GM19025 (cell line): ENCODE results near the gene PLCG2.
"Not testable (repeated sequence)": the region's sequence is repeated elsewhere in the genome, so short reads cannot be mapped to it uniquely, and the experiment has no call there.

Experiments used
- ATAC-seq: cut with Tn5 transposase; IDR thresholded peaks from one replicate; pipeline ENCODE4 v1.9.1; 2021; ENCODE audit warnings: mild to moderate bottlenecking, low read depth, moderate library complexity; ENCODE audit not compliant: unreplicated experiment

PLCG2 gene

DNA sequence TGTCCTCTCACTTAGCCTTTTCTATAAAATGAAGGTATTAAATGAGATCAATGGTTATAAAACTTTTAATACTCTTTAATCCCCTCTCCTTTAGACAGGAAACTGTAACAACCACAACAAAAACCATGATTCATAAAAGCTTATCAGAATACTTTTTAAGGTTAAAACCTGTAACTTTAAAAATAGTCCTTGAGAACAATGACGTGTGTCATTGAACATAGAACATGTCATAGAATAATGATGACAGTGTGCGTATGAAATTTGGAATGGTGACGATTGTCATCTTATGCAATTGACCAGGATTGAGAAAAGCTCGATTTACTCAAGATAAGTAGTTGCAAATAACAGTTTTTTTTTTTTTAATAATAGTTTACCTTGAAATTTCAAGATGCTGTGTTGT is 94.1 kb downstream of the PLCG2 start:
- no peak for ATAC-seq

- no peak for ATAC-seq
Measured at GRCh38 chr16:81873843-81874752, 95.0 kb downstream of the PLCG2 start.

- no peak for ATAC-seq
Measured at GRCh38 chr16:81875461-81875860, 96.4 kb downstream of the PLCG2 start.

DNA sequence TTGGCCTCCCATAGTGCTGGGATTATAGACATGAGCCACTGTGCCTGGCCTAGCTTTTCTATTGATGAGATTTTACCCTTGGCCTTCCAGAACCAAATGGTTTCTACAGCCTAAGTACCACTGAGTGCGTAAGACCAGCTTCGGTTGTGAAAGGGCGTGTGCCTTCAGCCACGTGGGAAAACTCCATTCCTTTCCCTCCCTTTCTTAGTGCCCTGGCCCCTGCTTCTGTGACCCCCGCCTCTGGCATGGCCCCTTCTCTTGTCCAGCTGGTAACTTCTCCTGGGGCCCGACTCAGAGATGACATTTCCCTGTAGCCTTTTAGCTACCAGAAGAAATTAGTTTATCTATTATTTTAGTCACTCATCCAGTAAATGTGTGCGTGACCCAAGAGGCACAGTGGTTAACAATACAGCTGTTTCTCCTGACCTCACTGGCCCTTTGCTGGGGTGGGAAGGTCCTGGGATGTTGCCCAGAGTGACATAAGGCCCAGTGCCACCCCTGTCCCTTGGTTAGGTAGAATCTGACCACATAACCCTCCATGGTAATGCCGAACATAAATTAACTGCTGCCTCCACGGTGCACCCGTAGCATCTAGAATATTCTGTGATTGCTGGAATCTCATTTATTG is 97.3 kb downstream of the PLCG2 start:
- no peak for ATAC-seq

DNA sequence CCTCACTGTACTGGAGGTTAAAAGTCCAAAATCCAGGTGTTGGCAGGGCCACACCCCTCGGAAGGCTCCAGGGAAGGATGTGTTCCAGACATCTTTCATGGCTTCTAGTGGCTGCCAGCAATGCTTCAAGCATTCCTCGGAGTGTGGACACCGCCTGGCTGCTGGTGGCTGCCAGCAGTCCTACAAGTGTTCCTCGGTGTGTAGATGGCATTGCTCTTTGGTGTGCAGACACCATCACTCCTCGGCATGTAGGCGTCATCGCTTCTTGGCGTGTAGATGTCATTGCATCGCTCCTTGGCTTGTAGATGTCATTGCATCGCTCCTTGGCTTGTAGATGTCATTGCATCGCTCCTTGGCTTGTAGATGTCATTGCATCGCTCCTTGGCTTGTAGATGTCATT is 98.4 kb downstream of the PLCG2 start:
- ATAC-seq: not testable (repeated sequence)

- ATAC-seq: no peak
Measured at GRCh38 chr16:81878529-81878928, 99.4 kb downstream of the PLCG2 start.

DNA sequence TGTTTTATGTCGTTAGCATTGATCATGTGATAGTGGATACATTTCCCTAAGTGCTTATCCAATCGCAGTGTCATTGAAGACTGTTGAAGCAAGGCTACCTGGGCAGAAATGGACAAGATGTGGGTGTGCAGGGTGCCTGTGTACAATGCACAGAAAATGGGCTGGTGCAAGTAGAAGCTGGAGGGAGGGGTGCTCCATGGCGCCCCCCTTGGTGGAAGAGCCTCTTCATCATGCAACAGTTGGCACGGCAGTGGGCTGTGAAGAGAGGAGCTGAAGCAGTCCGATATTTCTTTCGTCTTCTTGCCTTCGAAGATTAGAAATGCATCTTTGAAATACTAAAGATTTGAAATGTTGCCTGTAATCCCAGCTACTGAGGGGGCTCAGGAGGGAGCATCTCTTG is 100.5 kb downstream of the PLCG2 start:
- ATAC-seq: no peak

- ATAC-seq: no peak
Measured at GRCh38 chr16:81880816-81881215, 101.7 kb downstream of the PLCG2 start.

DNA sequence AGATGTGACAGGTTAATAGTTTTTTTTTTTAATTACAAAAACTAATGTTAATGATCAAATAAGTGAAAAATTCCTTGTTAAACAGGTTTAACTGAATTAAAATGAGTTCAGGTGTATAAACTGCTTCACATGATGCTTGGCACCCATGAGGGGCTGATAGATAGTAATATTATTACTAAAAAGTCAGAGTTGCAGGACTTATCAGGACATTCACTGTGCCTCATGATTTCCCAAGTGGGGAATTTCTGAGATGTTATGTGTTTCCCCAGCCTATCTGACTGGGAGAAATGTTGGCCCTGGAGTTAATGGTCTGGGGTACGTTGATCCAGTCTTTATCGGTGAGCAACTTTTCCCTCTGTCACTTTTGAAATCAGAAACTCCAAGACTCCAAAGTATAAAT is 102.1 kb downstream of the PLCG2 start:
- no peak for ATAC-seq

DNA sequence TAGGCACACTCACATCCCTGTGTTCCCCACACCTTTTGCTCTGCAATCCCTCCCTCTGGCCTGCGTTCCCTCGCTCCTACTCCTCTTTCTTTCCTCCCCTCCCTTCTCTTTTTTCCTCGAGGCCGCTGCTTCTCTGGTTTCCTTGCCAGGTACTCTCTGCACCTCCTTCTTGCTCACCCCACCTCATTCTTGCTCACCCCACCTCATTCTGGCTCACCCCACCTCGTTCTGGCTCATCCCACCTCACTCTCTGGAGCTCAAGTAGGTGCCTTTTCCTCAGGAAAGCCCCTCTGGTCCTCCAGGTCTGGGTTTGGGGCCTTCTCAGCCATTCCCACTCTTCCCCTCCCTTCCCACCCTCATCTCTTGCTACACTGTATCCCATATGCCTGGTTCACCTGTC is 103.5 kb downstream of the PLCG2 start:
- ATAC-seq: no peak

GRCh38 chr16:81883235-81883634 is 104.1 kb downstream of the PLCG2 start:
- ATAC-seq: no peak

- ATAC-seq: no peak
Measured at GRCh38 chr16:81885976-81886586, 107.0 kb downstream of the PLCG2 start.

- no peak for ATAC-seq
Measured at GRCh38 chr16:81888520-81889394, 109.7 kb downstream of the PLCG2 start.

- ATAC-seq: no peak
Measured at GRCh38 chr16:81891736-81892364, 112.8 kb downstream of the PLCG2 start.

GRCh38 chr16:81894592-81894991 is 115.5 kb downstream of the PLCG2 start:
- ATAC-seq: no peak

DNA sequence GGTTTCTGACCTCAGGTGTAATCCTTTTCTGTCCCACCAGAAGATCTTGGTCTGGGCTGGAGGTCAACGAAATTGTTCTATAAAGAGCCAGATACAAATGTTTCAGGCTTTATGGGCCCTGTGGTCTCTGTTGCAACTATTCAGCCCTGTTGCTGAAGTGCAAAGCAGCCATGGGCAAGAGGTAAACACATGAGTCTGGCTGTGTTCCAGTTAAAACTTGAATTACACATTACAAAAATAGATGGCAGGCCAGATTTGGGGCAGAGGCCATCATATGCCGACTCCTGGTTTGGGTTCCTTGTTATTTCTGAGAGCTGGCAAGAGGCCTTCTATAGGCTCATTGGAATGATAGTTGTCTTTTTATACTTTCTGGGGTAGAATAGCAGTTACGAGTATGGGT is 117.8 kb downstream of the PLCG2 start:
- ATAC-seq: no peak

DNA sequence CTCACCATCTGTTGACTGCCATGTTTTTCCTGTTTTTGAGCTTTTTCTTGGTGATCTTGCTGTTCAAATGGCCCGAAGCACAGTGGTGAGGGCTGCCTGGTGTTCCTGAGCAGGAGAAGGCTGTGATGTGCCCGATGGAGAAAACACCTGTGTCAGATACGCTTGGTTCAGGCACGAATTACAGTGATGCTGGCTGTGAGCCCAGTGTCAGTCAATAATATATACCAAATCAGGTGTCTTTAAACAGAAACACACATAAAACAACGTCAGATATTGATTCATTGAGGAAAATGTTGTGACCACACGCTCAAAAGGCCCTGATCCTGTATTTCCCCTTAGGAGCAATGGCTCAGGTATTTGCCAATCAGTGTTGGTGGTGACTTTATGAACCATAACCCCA is 120.5 kb downstream of the PLCG2 start:
- no peak for ATAC-seq

DNA sequence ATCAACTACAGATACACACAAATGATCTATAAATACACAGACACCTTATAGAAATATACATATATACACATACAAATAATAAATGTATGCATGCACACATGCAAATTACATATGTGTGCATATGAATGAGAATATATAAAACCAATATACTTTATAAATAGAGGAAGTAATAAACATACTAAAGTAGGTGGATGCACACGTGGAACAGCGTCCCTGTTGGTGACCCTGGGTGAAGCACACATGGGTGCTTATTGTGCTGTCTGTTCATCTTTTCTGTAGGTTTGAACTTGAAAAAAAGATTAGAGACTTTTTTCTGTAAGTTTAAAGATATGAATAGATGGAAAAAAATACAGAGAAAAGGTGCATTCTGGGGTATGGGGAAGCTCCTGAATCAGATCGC is 120.9 kb downstream of the PLCG2 start:
- ATAC-seq: no peak

DNA sequence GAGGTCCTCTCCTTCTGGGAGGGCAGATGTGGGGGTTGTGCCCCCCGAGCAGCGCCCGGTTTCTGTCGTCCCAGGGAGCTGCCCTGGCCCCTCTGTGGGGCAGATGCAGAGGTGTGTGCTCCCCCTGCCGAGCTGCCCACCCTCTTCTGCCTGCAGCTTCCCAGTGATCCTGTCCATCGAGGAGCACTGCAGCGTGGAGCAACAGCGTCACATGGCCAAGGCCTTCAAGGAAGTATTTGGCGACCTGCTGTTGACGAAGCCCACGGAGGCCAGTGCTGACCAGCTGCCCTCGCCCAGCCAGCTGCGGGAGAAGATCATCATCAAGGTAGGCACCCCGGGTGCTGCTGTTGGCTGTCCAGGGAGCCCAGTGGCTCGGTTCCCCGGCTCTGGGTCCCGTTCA is 121.4 kb downstream of the PLCG2 start:
- no peak for ATAC-seq

GRCh38 chr16:81901484-81901883 is 122.4 kb downstream of the PLCG2 start:
- no peak for ATAC-seq
